SK-N-SH treated with all-trans-retinoic acid at 6 μM for 48 hours (cell line): ENCODE data around the gene CDYL.

Source experiments
- ATAC-seq: fragments of 200-7000 bp; cut with Tn5 transposase; 3 replicates; pipeline ENCODE4 v1.9.1; 2020; ENCODE audit warnings: mild to moderate bottlenecking, moderate library complexity
- ARNTL ChIP-seq: fragments of 450-650 bp; formaldehyde crosslinking; IDR thresholded peaks from 2 replicates; pipeline ENCODE4 v1.5.0; 2020; ENCODE audit warnings: low read depth, mild to moderate bottlenecking, moderate library complexity, borderline replicate concordance
- BACH2 ChIP-seq: fragments of 250-450 bp; sonication (Bioruptor Pico); IDR thresholded peaks from 2 replicates; pipeline ENCODE4 v1.9.0; 2021; ENCODE audit warnings: mild to moderate bottlenecking, borderline replicate concordance
- CREB5 ChIP-seq: fragments of 250-450 bp; sonication (Bioruptor Pico); IDR thresholded peaks from 2 replicates; pipeline ENCODE4 v1.5.1; 2020; ENCODE audit warnings: low read depth, mild to moderate bottlenecking, moderate library complexity
- CSDC2 ChIP-seq: fragments of 250-450 bp; sonication (Bioruptor Pico); IDR thresholded peaks from 2 replicates; pipeline ENCODE4 v1.5.0; 2020; ENCODE audit warnings: mild to moderate bottlenecking, moderate library complexity
- GLIS3 ChIP-seq: fragments of 250-450 bp; sonication (Bioruptor Pico); IDR thresholded peaks from 2 replicates; pipeline ENCODE4 v1.5.0; 2020; ENCODE audit warnings: mild to moderate bottlenecking, moderate library complexity
- ISL1 ChIP-seq: fragments of 250-450 bp; sonication (Bioruptor Pico); IDR thresholded peaks from 2 replicates; pipeline ENCODE4 v2.1.2; 2022; ENCODE audit warnings: mild to moderate bottlenecking, moderate library complexity
- POU6F1 ChIP-seq: fragments of 250-450 bp; sonication (Bioruptor Pico); IDR thresholded peaks from 2 replicates; pipeline ENCODE4 v1.8.0; 2021; ENCODE audit warnings: low read depth, mild to moderate bottlenecking, moderate library complexity, borderline replicate concordance
- PPARA ChIP-seq: fragments of 250-450 bp; sonication (Bioruptor Pico); IDR thresholded peaks from 2 replicates; pipeline ENCODE4 v1.5.0; 2020; ENCODE audit warnings: mild to moderate bottlenecking, borderline replicate concordance
- TCF4 ChIP-seq: fragments of 250-450 bp; sonication (Bioruptor Pico); IDR thresholded peaks from 2 replicates; pipeline ENCODE4 v1.8.0; 2021; ENCODE audit warnings: mild to moderate bottlenecking, moderate library complexity, borderline replicate concordance
- TOX ChIP-seq: fragments of 250-450 bp; sonication (Bioruptor Pico); IDR thresholded peaks from 2 replicates; pipeline ENCODE4 v1.8.0; 2021; ENCODE audit warnings: mild to moderate bottlenecking, moderate library complexity, borderline replicate concordance
- ZC3H10 ChIP-seq: fragments of 250-450 bp; sonication (Bioruptor Pico); IDR thresholded peaks from 2 replicates; pipeline ENCODE4 v1.5.1; 2021; ENCODE audit warnings: mild to moderate bottlenecking, moderate library complexity
- ZFP3 ChIP-seq: fragments of 250-450 bp; sonication (Bioruptor Pico); IDR thresholded peaks from 2 replicates; pipeline ENCODE4 v1.5.0; 2020; ENCODE audit warnings: mild to moderate bottlenecking, moderate library complexity
- ZFP30 ChIP-seq: fragments of 450-650 bp; formaldehyde crosslinking; IDR thresholded peaks from 2 replicates; pipeline ENCODE4 v1.5.0; 2022; ENCODE audit warnings: mild to moderate bottlenecking, moderate library complexity
- ZNF565 ChIP-seq: fragments of 450-650 bp; formaldehyde crosslinking; conservative IDR thresholded peaks from 2 replicates; pipeline ENCODE4 v1.5.0; 2020; ENCODE audit warnings: low read depth, mild to moderate bottlenecking, moderate library complexity
- ZNF70 ChIP-seq: fragments of 450-650 bp; formaldehyde crosslinking; IDR thresholded peaks from 2 replicates; pipeline ENCODE4 v1.5.0; 2020; ENCODE audit warnings: mild to moderate bottlenecking, moderate library complexity
- ZNF8 ChIP-seq: fragments of 450-650 bp; formaldehyde crosslinking; IDR thresholded peaks from 2 replicates; pipeline ENCODE4 v1.5.0; 2020; ENCODE audit warnings: mild to moderate bottlenecking, moderate library complexity
- TF ChIP-seq, protein P1 (sequence below): fragments of 250-450 bp; sonication (Bioruptor Pico); IDR thresholded peaks from 2 replicates; pipeline ENCODE4 v1.8.0; 2020; ENCODE audit warnings: mild to moderate bottlenecking, moderate library complexity, borderline replicate concordance
- TF ChIP-seq, protein P2 (sequence below): fragments of 250-450 bp; sonication (Bioruptor Pico); IDR thresholded peaks from 2 replicates; pipeline ENCODE4 v1.5.1; 2021; ENCODE audit warnings: mild to moderate bottlenecking, moderate library complexity
- TF ChIP-seq, protein P3 (sequence below): fragments of 250-450 bp; sonication (Bioruptor Pico); IDR thresholded peaks from 2 replicates; pipeline ENCODE4 v1.5.0; 2020; ENCODE audit warnings: mild to moderate bottlenecking, moderate library complexity

The CDYL gene

GRCh38 chr6:4747588-4747987 is 28.6 kb upstream of the CDYL start:
- ATAC-seq, result no peak
- TF ChIP-seq ARNTL (CRISPR knock-in tag), result no peak
- TF ChIP-seq, protein P1, sequence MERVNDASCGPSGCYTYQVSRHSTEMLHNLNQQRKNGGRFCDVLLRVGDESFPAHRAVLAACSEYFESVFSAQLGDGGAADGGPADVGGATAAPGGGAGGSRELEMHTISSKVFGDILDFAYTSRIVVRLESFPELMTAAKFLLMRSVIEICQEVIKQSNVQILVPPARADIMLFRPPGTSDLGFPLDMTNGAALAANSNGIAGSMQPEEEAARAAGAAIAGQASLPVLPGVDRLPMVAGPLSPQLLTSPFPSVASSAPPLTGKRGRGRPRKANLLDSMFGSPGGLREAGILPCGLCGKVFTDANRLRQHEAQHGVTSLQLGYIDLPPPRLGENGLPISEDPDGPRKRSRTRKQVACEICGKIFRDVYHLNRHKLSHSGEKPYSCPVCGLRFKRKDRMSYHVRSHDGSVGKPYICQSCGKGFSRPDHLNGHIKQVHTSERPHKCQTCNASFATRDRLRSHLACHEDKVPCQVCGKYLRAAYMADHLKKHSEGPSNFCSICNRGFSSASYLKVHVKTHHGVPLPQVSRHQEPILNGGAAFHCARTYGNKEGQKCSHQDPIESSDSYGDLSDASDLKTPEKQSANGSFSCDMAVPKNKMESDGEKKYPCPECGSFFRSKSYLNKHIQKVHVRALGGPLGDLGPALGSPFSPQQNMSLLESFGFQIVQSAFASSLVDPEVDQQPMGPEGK (CRISPR knock-in tag), result no peak
- no peak for TF ChIP-seq TOX
- no peak for TF ChIP-seq ZC3H10
- TF ChIP-seq, protein P2, sequence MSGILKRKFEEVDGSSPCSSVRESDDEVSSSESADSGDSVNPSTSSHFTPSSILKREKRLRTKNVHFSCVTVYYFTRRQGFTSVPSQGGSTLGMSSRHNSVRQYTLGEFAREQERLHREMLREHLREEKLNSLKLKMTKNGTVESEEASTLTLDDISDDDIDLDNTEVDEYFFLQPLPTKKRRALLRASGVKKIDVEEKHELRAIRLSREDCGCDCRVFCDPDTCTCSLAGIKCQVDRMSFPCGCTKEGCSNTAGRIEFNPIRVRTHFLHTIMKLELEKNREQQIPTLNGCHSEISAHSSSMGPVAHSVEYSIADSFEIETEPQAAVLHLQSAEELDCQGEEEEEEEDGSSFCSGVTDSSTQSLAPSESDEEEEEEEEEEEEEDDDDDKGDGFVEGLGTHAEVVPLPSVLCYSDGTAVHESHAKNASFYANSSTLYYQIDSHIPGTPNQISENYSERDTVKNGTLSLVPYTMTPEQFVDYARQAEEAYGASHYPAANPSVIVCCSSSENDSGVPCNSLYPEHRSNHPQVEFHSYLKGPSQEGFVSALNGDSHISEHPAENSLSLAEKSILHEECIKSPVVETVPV (CRISPR knock-in tag), result no peak
- no peak for TF ChIP-seq ZNF70 (CRISPR knock-in tag)
- no peak for TF ChIP-seq BACH2 (CRISPR knock-in tag)
- no peak for TF ChIP-seq ZNF565 (CRISPR knock-in tag)
- no peak for TF ChIP-seq CSDC2 (CRISPR knock-in tag)
- no peak for TF ChIP-seq TCF4 (CRISPR knock-in tag)
- TF ChIP-seq, all 23 proteins: peak for 0

DNA sequence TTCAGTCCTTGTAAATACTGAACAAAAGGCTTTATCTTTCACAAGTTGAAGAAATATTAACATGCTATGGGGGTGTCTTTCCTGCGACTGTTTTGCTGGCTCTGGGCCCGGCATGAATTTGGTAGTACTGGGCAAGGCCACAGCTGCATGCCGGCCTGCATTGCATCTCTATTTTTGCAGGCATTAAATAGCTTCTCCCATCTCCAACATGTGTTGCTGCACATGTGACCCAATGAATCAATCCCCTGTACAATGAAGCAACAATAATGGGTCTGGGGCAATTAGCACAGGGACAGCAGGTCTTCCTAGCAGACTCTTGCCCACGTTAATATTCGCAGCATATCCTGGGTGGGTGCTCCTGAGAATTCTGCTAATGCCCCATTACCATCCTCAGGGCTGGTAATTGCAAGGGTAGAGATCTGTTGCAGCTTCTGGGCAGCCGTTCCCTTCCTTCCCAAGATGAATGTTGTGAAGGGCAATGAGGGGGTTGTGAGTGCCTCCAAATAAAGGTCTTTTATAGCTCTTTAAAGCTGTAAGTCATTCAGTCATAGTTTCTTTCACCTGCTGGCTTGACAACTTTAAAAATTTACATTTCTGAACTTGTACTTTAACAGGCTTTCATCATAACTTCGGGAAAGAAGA is 24.3 kb upstream of the CDYL start:
- ATAC-seq, result no peak
- TF ChIP-seq CREB5 (CRISPR knock-in tag) (no peak), ZNF8 (no peak), BACH2 (CRISPR knock-in tag) (no peak), ZFP3 (CRISPR knock-in tag) (no peak), ZFP30 (no peak), ZNF565 (CRISPR knock-in tag) (no peak), POU6F1 (CRISPR knock-in tag) (no peak)

DNA sequence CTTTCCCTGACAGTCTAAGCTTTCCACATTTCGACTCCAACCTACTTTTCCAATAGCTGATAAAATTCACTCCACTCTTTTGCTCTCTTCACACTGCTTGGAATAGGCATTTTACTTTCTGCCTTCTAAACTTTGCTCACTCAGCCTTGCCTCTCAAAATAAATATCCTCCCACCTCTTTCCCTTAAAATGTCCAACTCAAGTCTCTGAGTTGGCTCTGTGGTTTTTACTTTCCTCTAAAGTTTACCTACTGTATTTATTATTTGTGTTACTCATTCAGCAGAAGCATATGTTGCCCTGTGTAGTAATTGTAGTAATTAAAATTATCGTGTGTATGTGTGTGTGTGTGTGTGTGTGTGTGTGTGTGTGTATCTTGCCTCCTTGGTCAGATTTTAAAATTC is 20.0 kb upstream of the CDYL start:
- no peak for ATAC-seq

More for the DNA sequence above, 20.0 kb upstream of the CDYL start:
- TF ChIP-seq ZC3H10 (no peak), PPARA (CRISPR knock-in tag) (no peak), TOX (no peak), GLIS3 (no peak), ISL1 (CRISPR knock-in tag) (no peak), ZNF565 (CRISPR knock-in tag) (no peak), ZFP30 (no peak), CREB5 (CRISPR knock-in tag) (no peak), CSDC2 (CRISPR knock-in tag) (no peak), ZFP3 (CRISPR knock-in tag) (no peak), ZNF8 (no peak)
- TF ChIP-seq, protein P3, sequence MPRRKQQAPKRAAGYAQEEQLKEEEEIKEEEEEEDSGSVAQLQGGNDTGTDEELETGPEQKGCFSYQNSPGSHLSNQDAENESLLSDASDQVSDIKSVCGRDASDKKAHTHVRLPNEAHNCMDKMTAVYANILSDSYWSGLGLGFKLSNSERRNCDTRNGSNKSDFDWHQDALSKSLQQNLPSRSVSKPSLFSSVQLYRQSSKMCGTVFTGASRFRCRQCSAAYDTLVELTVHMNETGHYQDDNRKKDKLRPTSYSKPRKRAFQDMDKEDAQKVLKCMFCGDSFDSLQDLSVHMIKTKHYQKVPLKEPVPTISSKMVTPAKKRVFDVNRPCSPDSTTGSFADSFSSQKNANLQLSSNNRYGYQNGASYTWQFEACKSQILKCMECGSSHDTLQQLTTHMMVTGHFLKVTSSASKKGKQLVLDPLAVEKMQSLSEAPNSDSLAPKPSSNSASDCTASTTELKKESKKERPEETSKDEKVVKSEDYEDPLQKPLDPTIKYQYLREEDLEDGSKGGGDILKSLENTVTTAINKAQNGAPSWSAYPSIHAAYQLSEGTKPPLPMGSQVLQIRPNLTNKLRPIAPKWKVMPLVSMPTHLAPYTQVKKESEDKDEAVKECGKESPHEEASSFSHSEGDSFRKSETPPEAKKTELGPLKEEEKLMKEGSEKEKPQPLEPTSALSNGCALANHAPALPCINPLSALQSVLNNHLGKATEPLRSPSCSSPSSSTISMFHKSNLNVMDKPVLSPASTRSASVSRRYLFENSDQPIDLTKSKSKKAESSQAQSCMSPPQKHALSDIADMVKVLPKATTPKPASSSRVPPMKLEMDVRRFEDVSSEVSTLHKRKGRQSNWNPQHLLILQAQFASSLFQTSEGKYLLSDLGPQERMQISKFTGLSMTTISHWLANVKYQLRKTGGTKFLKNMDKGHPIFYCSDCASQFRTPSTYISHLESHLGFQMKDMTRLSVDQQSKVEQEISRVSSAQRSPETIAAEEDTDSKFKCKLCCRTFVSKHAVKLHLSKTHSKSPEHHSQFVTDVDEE, result no peak
- TF ChIP-seq, protein P2 (CRISPR knock-in tag), result no peak
